Choroid plexus epithelial cell (primary cell): ENCODE measurements around the gene PREP.
A peak's percentile ranks its signal among the peaks of the same experiment; 100 is the strongest.
"Not testable (repeated sequence)": the region's sequence is repeated elsewhere in the genome, so short reads cannot be mapped to it uniquely, and the experiment has no call there.

Experiments
- DNase-seq: peaks from one replicate; pipeline ENCODE4 v3.0.0-alpha.2; 2010; ENCODE audit warnings: low read depth
- H3K4me3 ChIP-seq: 2 replicates; pipeline ENCODE4 v1.5.1; 2011; ENCODE audit warnings: low read depth, mild to moderate bottlenecking, control low read depth, low read length, moderate library complexity
- TF ChIP-seq, protein P1 (sequence below): conservative IDR thresholded peaks from 2 replicates; pipeline ENCODE4 v1.5.1; 2011; ENCODE audit warnings: low read depth, mild to moderate bottlenecking, control low read depth, inconsistent platforms, low read length, moderate library complexity

Gene PREP

DNA sequence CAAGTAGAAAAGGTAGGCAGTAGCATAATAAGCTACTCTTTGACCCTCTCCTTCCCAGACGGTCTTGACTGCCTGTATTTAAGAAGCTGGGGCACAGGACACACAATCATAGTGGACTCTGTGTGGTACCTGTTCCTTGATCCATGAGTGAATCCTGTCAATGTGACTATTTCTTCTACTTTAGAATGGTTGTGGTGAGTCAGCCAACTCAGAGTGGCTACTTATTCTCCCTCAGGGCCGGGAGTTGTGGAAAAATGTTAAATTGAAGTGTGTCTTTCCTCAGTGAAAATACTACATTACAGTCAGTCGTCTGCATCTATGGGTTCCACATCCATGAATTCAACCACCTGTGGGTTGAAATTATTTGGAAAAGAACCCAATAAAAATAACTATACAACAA lies 30.8 kb upstream of the PREP start:
- no peak for DNase-seq
- TF ChIP-seq, protein P1, sequence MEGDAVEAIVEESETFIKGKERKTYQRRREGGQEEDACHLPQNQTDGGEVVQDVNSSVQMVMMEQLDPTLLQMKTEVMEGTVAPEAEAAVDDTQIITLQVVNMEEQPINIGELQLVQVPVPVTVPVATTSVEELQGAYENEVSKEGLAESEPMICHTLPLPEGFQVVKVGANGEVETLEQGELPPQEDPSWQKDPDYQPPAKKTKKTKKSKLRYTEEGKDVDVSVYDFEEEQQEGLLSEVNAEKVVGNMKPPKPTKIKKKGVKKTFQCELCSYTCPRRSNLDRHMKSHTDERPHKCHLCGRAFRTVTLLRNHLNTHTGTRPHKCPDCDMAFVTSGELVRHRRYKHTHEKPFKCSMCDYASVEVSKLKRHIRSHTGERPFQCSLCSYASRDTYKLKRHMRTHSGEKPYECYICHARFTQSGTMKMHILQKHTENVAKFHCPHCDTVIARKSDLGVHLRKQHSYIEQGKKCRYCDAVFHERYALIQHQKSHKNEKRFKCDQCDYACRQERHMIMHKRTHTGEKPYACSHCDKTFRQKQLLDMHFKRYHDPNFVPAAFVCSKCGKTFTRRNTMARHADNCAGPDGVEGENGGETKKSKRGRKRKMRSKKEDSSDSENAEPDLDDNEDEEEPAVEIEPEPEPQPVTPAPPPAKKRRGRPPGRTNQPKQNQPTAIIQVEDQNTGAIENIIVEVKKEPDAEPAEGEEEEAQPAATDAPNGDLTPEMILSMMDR, result no peak
- H3K4me3 ChIP-seq, result no peak overlapping the region

DNA sequence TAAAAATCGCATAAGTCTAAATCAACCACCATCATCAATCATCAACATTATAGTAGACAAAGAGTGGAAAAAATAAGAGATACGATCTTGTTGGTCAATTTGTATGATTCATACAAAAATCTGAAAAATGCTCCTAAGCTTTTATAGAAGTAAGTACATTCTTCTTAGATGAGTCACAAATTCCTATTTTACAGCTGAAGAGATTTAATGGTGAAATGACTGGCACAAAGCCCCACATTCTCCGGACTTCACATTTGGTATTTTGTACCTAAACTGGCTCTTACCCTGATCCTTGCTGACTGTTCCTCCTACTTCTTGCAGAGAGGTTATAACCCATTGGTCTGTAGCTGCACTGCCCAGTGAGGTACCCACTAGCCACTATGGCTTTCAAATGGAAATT lies 29.9 kb upstream of the PREP start:
- peak; percentile 87 for DNase-seq
- TF ChIP-seq, protein P1, result no peak
- no peak overlapping the region for H3K4me3 ChIP-seq

- TF ChIP-seq, protein P1, result peak; percentile 58
- peak; percentile 81 for DNase-seq
- H3K4me3 ChIP-seq, result no peak overlapping the region
Observed at GRCh38 chr6:105431226-105431625, 28.3 kb upstream of the PREP start.

DNA sequence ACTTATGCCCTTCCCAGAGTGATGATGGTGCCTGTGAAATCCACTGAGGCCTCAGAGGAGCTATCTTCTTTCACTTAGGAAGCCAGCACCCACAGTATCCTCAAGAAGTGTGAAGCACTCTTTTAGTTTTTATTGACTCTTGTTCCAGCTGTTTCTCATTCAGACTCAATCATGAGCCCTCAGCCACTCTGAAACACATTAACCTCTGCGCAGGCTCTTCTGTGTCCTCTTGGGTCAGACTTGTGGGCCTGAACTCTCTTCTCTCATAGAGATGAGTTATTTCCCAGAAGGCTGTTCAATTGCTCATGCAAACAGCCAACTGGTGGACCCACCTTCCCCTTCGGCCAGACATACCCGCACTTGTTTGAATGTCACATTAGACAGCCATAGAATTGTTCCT lies 27.8 kb upstream of the PREP start:
- TF ChIP-seq, protein P1, result no peak
- no peak overlapping the region for H3K4me3 ChIP-seq
- no peak for DNase-seq

- TF ChIP-seq, protein P1, result no peak
Observed at GRCh38 chr6:105429676-105430075, 26.8 kb upstream of the PREP start.

DNA sequence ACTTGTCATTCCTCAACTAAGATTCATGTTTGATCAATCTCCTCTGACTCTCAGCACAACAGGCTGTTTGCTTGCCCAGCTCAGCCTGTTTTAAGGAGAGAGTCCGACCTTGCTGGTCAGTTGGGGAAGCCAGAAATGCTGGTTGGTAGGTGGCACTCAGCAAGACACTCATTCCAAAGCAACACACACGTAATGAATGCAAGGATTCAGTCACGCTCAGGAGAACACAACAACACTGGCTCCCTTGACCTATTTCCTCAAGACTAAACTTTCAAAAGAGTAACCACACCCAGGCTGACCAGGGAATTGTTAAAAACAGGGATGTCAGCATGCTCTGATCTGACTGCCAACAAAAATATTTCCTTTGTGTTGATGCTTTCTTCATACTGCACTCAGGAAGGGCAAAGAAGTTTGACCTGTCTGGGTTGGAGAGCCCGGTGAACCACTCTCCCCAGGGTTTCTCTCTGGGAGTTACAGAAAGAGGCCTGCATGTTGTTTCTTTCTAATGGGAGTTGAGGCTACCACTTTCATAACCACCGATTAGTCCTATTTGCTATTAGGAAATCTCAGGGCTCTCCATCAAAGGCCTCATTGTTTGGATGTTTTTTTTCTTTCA lies 25.6 kb upstream of the PREP start:
- no peak overlapping the region for H3K4me3 ChIP-seq
- TF ChIP-seq, protein P1, result no peak
- DNase-seq, result peak; percentile 94

More at GRCh38 chr6:105429676-105430075, 26.8 kb upstream of the PREP start:
- DNase-seq, result peak; percentile 13
- H3K4me3 ChIP-seq, result no peak overlapping the region

GRCh38 chr6:105424175-105424783 lies 21.4 kb upstream of the PREP start:
- H3K4me3 ChIP-seq, result no peak overlapping the region
- peak; percentile 82 for DNase-seq
- TF ChIP-seq, protein P1, result peak; percentile 79

DNA sequence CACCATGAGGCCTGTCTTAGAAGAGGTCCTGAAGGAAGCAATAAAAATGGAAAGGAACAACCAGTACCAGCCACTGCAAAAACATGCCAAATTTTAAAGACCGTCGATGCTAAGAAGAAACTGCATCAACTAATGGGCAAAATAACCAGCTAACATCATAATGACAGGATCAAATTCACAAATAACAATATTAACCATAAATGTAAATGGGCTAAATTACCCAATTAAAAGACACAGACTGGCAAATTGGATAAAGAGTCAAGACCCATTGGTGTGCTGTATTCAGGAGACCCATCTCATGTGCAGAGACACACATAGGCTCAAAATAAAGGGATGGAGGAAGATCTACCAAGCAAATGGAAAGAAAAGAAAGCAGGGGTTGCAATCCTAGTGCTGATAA lies 14.1 kb upstream of the PREP start:
- H3K4me3 ChIP-seq, DNase-seq: not testable (repeated sequence)
